Measurements from ENCODE around the gene LRRC15. TPM values are rescaled to one million over a fixed set of nuclear protein-coding genes. Genes with fewer than 3 reads are reported as not detected.
A peak's percentile ranks its signal among the peaks of the same experiment; 100 is the strongest.

LRRC15 gene
- total and polyA plus RNA-seq, 7 donors = 0.01 to 0.09 (median 0.04) TPM; not detected in 4

DNA sequence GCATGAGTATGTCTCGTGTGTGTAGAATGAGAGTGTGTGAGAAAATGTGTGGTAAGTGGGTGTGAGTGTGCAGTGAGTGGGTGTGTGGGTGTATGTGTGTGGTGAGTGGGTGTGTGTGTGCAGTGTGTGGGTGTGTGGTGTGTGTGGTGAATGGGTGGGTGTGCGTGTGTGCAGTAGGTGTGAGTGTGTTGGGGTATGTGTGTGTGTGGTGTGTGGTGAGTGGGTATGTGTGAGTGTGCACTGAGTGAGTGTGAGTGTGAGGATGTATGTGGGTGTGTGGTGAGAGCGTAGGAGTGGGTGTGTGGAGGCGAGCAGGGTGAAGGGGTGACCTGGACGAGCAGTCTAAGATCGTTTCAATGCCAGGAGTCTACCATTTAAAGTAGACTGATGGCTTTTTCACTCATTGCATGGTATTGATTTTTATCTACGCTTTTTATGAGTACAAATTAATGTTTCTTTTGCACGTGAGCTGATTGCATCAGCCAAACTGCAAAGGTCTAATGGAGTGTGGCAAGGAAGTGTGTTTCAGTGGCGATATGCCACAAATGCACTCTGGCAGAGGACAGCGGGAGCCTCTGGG lies 16.8 kb downstream of the LRRC15 start:
- intact Hi-C loops (cut with DNase I) = no loop called here

DNA sequence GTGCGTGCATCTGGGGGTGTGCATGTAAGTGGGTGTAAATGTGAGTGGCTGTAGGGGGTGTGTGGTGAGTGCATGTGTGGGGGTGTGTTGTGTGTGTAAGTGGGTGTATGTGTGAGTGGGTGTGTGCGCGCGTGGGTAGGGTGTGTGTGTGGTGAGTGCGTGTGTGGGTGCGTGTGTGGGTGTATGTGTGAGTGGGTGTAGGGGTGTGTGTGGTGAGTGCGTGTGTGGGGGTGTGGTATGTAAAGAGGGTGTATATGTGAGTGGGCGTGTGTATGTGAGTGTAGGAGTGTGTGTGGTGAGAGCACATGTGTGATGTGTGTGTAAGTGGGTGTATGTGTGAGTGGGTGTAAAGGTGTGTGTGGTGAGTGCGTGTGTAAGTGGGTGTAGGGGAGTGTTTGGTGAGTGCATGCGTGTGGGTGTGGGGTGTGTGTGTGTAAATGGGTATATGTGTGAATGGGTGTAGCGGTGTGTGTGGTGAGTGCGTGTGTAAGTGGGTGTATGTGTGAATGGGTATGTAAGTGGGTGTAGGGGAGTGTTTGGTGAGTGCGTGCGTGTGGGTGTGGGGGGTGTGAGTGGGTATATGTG lies 17.5 kb downstream of the LRRC15 start:
- no peaks in the 10 kb centered on the region for H3K9me3 ChIP-seq

More for the DNA sequence above, 16.8 kb downstream of the LRRC15 start:
- Histone ChIP-seq H3K4me1 (no peaks in the 10 kb centered on the region), H3K4me3 (no peak overlapping the region), H3K36me3 (ENCODE audit: insufficient read depth in 1 of 2, low read depth in 1 of 2) (no peaks in the 10 kb centered on the region), H3K27me3 (ENCODE audit: insufficient read depth in 3 of 3, low read length in 2 of 3) (peaks cover 0 to 5% (median 0%) of the 10 kb centered on the region in 3 donors), H3K9me3 (no peaks in the 10 kb centered on the region), H3K27ac (no peak overlapping the region)
- ATAC-seq (no peak), DNase-seq (no peak)
- TF ChIP-seq, protein P1, sequence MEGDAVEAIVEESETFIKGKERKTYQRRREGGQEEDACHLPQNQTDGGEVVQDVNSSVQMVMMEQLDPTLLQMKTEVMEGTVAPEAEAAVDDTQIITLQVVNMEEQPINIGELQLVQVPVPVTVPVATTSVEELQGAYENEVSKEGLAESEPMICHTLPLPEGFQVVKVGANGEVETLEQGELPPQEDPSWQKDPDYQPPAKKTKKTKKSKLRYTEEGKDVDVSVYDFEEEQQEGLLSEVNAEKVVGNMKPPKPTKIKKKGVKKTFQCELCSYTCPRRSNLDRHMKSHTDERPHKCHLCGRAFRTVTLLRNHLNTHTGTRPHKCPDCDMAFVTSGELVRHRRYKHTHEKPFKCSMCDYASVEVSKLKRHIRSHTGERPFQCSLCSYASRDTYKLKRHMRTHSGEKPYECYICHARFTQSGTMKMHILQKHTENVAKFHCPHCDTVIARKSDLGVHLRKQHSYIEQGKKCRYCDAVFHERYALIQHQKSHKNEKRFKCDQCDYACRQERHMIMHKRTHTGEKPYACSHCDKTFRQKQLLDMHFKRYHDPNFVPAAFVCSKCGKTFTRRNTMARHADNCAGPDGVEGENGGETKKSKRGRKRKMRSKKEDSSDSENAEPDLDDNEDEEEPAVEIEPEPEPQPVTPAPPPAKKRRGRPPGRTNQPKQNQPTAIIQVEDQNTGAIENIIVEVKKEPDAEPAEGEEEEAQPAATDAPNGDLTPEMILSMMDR (IDR thresholded peaks at IDR 0.05) = no peak
- WGBS, 3 donors = 84 to 92% (median 84%) methylated on average over 10 of the region's 10 CpGs

DNA sequence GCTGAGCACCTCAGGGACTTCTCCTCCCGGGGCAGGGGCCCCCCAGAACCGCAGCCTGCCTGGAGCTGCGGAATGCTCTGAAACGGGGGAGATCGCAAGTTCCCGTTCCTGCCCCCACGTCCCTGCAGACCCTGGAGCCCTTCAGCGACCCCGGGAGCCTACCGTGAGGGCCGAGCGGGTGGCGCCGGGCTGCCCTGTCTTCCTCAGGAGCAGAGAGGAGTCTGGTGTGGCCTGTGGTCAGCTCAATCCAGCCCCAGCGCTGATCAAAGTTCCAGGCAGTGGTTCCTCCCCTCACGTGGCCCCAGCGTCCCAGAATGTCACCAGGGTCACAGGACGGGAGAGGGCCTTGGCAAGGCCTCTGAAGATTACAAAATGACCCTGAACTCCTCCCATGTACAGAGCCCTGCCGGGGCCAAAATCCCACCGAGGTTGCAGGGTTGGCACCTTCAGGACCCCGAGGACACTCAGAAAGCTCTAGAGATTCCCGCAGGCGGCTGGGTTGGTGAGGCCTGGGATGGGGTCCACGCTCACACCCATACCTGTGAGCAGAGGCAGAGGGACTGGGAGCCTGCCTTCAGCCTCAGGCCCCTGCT lies 18.4 kb downstream of the LRRC15 start, which contains the start of gene CPN2:
Gene CPN2 (minus strand): TSS at position 249 of the 593 bp plus-strand sequence. CDS start 8,626 bp downstream, outside the sequence.
- TF ChIP-seq, protein P1 (IDR thresholded peaks at IDR 0.05) = no peak
- Histone ChIP-seq H3K27ac (no peak within 1 kb of the TSS), H3K36me3 (ENCODE audit: insufficient read depth in 1 of 2, low read depth in 1 of 2) (no peaks in the 10 kb centered on the region), H3K9me3 (no peaks in the 10 kb centered on the region), H3K4me1 (no peaks in the 10 kb centered on the region), H3K27me3 (ENCODE audit: insufficient read depth in 3 of 3, low read length in 2 of 3) (no peaks in the 10 kb centered on the region), H3K4me3 (no peak within 1 kb of the TSS)
- no peak for ATAC-seq
- intact Hi-C loops (cut with DNase I) = no loop called here
- DNase-seq = no peak
- WGBS, 3 donors = 87 to 92% (median 92%) methylated on average over 22 to 24 of the region's 24 CpGs

More for the DNA sequence above, 17.5 kb downstream of the LRRC15 start:
- no peaks in the 10 kb centered on the region for H3K4me1 ChIP-seq
- H3K36me3 ChIP-seq (ENCODE audit: insufficient read depth in 1 of 2, low read depth in 1 of 2) = no peaks in the 10 kb centered on the region
- H3K4me3 ChIP-seq = no peak overlapping the region
- no peaks in the 10 kb centered on the region for H3K27me3 ChIP-seq (ENCODE audit: insufficient read depth in 3 of 3, low read length in 2 of 3)
- 89 to 98% (median 95%) methylated on average over 14 of the region's 14 CpGs for whole genome bisulfite sequencing, 3 donors
- intact Hi-C loops (cut with DNase I) = no loop called here
- DNase-seq (no peak), ATAC-seq (peak in 1 of 4 donors; percentile 24)
- H3K27ac ChIP-seq = no peak overlapping the region
- TF ChIP-seq, protein P1 (IDR thresholded peaks at IDR 0.05) = no peak

DNA sequence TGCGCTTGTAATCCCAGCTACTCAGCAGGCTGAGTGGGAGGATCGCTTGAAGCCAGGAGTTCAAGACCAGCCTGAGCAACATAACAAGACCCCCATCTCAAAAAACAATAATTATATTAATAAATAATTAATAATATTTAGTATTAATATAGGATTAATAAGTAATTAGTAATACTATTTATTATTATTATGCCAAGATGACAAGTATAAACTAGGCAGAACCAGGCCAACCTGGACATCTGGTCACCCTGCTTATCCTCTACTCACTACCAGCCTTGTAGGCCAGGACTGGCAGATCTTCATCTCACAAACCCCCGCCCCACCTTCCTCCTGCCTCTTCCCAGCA lies 18.8 kb downstream of the LRRC15 start:
- TF ChIP-seq, protein P1 (IDR thresholded peaks at IDR 0.05) = no peak
- H3K4me3 ChIP-seq = no peak overlapping the region
- H3K36me3 ChIP-seq (ENCODE audit: insufficient read depth in 1 of 2, low read depth in 1 of 2) = no peaks in the 10 kb centered on the region
- WGBS, 3 donors = 63 to 94% (median 84%) methylated on average over 3 of the region's 3 CpGs
- no peak for DNase-seq
- no peak for ATAC-seq
- intact Hi-C loops (cut with DNase I) = no loop called here
- H3K9me3 ChIP-seq = no peaks in the 10 kb centered on the region
- no peak overlapping the region for H3K27ac ChIP-seq
- H3K4me1 ChIP-seq = no peaks in the 10 kb centered on the region
- H3K27me3 ChIP-seq (ENCODE audit: insufficient read depth in 3 of 3, low read length in 2 of 3) = no peaks in the 10 kb centered on the region
